Activated CD4-positive, alpha-beta T cell treated with anti-CD3 and anti-CD28 coated beads for 48 hours (primary cell): Measurements from ENCODE around the gene YWHAB.
A peak's percentile ranks its signal among the peaks of the same experiment; 100 is the strongest.
"Not testable (repeated sequence)": the region's sequence is repeated elsewhere in the genome, so short reads cannot be mapped to it uniquely, and the experiment has no call there.

Experiments used
- DNase-seq: peaks from one replicate; pipeline ENCODE4 v3.0.0-alpha.2; 2020

Gene YWHAB

GRCh38 chr20:44885392-44886265 is at the start of gene YWHAB:
YWHAB (plus strand) TSS chr20:44885705; CDS start chr20:44901534, 15,829 bp downstream.
- peak; percentile 99 for DNase-seq

- DNase-seq = no peak
These were observed 48.8 kb upstream of the YWHAB start for GRCh38 chr20:44836601-44837120.

- no peak for DNase-seq
These were observed 47.6 kb upstream of the YWHAB start for GRCh38 chr20:44837946-44838345.

- no peak for DNase-seq
These were observed 47.0 kb upstream of the YWHAB start for GRCh38 chr20:44838521-44838920.

- no peak for DNase-seq
These were observed 46.0 kb upstream of the YWHAB start for GRCh38 chr20:44839481-44839880.

- no peak for DNase-seq
These were observed 44.7 kb upstream of the YWHAB start for GRCh38 chr20:44840826-44841225.

- no peak for DNase-seq
These were observed 43.5 kb upstream of the YWHAB start for GRCh38 chr20:44841955-44842354.

- DNase-seq = no peak
These were observed 41.6 kb upstream of the YWHAB start for GRCh38 chr20:44843876-44844275.

GRCh38 chr20:44848254-44849015 is 37.1 kb upstream of the YWHAB start:
- no peak for DNase-seq

GRCh38 chr20:44849703-44850102 is 35.8 kb upstream of the YWHAB start:
- no peak for DNase-seq

- DNase-seq = no peak
These were observed 35.2 kb upstream of the YWHAB start for GRCh38 chr20:44850272-44850671.

GRCh38 chr20:44850837-44851236 is 34.7 kb upstream of the YWHAB start:
- no peak for DNase-seq

- no peak for DNase-seq
These were observed 34.0 kb upstream of the YWHAB start for GRCh38 chr20:44851545-44851944.

GRCh38 chr20:44856442-44856841 is 29.1 kb upstream of the YWHAB start:
- no peak for DNase-seq

- DNase-seq = no peak
These were observed 28.6 kb upstream of the YWHAB start for GRCh38 chr20:44856856-44857448.

- DNase-seq = no peak
These were observed 26.7 kb upstream of the YWHAB start for GRCh38 chr20:44858606-44859360.

- no peak for DNase-seq
These were observed 23.9 kb upstream of the YWHAB start for GRCh38 chr20:44861531-44862006.

GRCh38 chr20:44862286-44862685 is 23.2 kb upstream of the YWHAB start:
- DNase-seq = no peak

- DNase-seq = not testable (repeated sequence)
These were observed 22.0 kb upstream of the YWHAB start for GRCh38 chr20:44863365-44864084.

- DNase-seq = not testable (repeated sequence)
These were observed 21.0 kb upstream of the YWHAB start for GRCh38 chr20:44864493-44864892.

GRCh38 chr20:44866703-44867335 is 18.7 kb upstream of the YWHAB start:
- DNase-seq = no peak
